NT2/D1 (cell line): ENCODE measurements around the gene LY6G5B.

Experiments used
- SUZ12 ChIP-seq: IDR thresholded peaks from 2 replicates; pipeline ENCODE4 v1.6.1; 2011; ENCODE audit not compliant: insufficient read length, insufficient read depth; ENCODE audit errors: extremely low read depth
- ZNF274 ChIP-seq: IDR thresholded peaks from 2 replicates; pipeline ENCODE4 v1.6.1; 2011; ENCODE audit warnings: mild to moderate bottlenecking, low read depth, low read length

DNA sequence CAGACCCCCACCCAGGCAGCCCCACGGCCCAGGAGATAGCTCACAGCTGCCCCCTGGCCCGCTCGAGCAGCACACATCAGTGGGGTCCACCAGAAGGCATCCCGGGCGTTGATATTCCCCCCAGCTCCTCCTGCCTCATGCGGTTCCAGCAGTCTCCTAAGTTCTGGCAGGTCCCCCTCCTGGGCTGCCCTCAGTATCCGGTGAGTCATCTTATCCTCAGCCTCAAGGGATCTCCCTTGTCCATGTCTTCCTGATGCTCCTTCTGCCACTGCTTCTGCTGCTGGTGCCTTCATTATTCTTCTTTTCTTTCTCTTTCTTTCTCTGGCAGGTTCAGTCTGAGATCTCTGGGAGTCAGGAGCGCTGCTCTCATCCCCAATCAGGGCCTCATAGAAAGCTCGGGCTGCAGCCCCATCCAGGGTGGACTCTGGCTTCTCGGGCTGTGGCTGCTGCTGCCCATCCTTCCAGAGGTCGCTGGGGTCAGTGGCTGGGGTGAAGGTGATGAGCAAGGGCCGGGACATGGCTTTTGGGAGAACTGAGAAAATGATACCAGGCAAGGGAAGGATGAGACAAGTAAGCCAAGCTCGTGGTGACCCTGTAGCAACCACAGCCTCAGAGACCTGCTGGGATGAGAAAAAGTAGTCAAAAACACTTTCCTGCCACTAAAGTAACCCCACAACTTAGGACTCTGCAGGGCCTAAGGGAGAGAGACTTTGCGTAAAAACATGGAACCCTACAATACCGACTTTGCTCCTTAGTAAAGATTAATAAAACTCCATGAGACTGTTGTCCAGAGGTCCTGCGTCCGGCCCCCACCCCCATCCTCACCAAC, 5.6 kb upstream of the LY6G5B start:
- no peak for TF ChIP-seq SUZ12
- no peak for TF ChIP-seq ZNF274
